NCI-H1694 (cell line): ENCODE measurements around the gene FKBP10.
"Not testable (repeated sequence)": the region's sequence is repeated elsewhere in the genome, so short reads cannot be mapped to it uniquely, and the experiment has no call there.

Experiments used
- DNase-seq: peaks from one replicate; lab custom pipeline; 2025; lab: John Stamatoyannopoulos, UW

FKBP10 gene

DNA sequence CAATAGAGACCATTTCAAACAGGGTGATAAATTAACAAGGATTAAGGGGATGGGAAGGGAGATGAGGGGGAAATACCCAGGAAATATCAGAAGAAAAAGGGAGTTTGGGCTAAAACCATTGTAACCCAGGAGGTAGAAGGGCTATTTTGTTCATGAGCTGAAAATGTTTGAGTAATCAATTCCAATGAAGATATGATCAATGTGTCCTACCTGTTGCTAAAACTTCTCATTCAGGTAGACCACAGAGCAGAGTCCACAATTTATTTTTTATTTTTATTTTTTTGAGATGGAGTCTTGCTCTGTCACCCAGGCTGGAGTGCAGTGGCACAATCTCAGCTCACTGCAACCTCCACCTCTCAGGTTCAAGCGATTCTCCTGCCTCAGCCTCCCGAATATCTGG lies 26.6 kb downstream of the FKBP10 start:
- not testable (repeated sequence) for DNase-seq

DNA sequence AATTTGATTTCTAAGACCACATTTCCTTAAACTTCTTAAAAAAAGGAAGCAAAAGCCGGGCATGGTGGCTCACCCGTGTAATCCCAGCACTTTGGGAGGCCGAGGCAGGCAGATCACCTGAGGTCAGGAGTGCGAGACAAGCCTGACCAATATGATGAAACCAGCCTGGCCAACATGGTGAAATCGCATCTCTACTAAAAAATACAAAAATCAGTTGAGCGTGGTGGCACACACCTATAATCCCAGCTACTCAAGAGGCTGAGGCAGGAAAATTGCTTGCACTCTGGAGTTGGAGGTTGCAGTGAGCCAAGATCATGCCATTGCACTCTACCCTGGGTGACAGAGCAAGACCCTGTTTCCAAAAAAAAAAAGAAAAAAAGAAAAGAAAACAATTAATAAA lies 28.0 kb downstream of the FKBP10 start:
- DNase-seq, result not testable (repeated sequence)

DNA sequence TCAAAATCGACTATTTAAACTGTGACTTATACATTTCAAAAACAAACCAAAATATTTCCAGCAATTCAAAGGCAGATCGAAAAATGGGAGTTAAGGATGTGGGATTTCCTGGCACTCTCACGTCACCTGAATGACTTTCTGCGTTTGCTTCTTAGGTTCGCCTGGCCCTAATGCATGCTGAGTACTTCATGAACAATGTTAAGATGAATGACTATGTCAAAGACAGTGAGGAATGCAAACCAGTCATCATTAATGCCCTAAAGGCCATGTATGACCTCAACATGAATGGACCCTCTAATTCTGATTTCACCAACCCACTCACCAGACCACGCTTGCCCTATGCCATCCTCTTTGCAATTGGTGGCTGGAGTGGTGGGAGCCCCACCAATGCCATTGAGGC lies 32.2 kb downstream of the FKBP10 start:
- DNase-seq, result no peak

DNA sequence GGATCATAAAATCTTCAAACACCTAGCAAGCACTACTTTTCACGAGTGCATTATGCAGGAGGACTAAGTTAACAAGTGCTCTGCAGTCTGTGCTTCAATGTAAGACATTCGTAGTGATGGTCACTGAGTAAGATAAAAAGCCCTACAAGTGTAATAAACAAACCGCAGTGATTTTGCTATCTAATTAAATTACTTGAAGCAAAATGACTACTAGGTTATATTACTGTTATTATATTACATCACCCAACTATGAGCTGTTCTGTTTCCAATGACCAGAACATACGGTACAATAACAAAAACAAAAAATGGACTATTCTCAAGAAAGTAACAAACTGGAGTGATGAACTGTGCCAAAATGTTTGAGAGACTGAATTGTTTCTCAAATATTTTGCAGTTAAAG lies 36.0 kb downstream of the FKBP10 start:
- no peak for DNase-seq

DNA sequence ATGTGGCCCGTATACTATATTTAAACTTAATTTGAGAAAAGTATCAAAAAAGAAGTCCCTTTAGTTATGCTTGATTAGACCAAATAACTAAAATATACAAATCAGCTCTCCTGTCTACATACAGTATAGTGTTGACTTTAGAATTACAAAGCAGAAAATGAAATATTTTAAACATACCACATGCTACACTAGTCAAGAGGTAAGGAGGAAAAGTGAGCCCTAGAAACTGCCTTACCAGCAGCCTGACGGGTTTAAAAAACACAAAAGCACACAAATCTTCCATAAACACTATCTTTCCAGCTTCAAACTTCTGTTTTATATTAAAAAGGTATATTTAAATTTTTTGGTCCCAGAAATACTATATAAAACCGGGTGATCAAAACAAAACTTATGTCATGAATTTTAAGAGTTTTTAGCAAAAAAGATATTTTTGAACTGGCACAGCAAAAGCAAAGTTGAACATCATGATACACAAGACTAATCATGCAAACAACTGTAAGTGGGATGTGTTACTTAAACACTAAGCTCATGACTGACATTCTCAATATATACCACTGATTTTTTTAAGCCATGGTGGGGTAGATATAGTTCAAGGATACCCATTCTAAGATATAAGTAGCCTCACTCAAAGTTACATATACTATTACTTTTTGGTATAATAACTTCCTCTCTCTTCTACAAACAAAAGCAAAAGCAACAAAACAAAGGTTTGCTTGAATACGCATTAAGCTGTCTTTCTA lies 36.6 kb downstream of the FKBP10 start:
- DNase-seq, result no peak

DNA sequence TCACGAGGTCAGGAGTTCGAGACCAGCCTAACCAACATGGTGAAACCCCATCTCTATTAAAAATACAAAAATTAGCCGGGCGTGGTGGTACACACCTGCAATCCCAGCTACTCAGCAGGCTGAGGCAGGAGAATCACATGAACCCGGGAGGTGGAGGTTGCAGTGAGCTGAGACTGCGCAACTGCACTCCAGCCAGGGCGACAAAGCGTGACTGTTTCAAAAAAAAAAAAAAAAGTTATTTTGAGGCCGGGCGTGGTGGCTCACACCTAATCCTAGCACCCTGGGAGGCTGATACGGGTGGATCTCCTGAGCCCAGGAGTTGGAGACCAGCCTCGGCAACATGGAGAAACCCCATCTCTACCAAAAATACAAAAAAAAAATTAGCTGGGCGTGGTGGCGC lies 38.6 kb downstream of the FKBP10 start:
- not testable (repeated sequence) for DNase-seq

DNA sequence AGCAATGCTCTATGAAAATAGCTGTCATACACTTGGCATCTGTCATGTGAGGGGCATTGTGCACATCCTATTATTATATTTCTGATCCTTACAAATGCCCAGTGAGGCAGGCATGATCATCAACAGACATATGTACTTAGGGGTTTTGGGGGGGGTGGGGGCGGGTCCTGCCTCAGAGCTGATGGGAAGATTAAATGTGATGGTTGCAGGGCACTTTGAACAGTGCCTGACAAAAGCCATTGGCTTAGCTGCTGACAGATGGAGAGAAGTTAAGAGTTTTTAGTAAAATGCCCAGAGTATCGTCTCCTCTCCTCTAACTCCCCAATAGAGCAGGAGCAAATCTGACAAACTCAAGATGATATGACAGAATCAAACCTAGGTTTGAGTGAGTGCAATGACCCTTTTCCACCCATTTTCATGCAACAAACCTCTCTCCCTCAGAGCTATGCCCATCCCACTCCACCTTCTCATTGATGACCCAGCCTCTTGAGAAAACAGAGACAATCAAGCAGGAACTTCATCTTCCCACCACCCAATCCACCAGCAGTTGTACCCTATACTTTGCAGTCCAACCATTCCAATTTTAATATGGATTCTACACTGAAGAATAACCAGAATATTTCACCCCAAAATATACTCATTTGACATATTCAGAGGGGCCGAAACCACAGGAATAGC lies 47.6 kb downstream of the FKBP10 start:
- no peak for DNase-seq

DNA sequence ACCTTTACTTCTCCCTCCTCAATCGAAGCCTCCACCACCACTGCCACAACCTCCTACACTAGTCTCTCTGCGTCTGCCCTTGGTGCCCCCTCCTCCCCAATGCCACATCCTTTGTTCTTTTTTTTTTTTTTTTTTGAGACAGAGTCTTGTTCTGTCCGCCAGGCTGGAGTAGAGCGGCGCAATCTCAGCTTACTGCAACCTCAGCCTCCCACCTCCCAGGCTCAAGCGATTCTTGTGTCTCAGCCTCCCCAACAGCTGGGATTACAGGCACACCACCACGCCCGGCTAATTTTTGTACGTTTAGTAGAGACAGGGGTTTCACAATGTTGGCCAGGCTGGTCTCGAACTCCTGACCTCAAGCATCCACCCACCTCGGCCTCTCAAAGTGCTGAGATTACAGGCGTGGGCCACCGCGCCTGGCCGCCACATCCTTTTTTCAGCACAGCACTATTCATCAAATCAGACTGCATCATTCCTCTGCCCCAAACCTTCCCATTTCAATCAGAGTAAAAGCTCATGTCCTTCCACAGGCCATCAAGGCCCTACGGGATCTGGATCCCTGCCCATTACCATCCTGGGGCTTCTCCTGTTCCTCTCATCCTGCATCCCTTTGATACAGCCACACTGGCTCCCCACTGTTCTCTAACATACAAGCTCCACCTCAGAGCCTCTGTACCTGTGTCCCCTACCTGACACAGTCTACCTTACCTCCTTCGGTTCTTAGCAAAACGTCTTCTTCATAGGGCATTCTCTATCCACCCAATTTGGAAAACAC lies 50.5 kb downstream of the FKBP10 start:
- DNase-seq, result no peak

DNA sequence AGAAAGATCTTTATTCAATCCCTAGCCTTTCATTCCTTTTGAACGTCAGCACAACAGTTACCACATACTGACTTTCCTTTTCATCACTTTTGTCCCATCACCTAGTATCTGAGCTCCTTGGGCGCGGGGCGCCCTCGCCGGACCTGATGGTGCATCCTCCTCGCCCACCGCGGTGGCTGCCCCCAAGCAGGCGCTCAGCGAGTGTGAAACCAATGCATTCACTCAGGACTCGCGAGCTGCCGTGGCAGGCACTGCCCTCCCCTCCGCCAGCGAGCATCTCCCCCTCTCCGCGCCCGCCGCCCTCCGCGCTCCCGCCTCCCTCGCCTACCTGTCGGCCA lies 51.7 kb downstream of the FKBP10 start:
- no peak for DNase-seq

DNA sequence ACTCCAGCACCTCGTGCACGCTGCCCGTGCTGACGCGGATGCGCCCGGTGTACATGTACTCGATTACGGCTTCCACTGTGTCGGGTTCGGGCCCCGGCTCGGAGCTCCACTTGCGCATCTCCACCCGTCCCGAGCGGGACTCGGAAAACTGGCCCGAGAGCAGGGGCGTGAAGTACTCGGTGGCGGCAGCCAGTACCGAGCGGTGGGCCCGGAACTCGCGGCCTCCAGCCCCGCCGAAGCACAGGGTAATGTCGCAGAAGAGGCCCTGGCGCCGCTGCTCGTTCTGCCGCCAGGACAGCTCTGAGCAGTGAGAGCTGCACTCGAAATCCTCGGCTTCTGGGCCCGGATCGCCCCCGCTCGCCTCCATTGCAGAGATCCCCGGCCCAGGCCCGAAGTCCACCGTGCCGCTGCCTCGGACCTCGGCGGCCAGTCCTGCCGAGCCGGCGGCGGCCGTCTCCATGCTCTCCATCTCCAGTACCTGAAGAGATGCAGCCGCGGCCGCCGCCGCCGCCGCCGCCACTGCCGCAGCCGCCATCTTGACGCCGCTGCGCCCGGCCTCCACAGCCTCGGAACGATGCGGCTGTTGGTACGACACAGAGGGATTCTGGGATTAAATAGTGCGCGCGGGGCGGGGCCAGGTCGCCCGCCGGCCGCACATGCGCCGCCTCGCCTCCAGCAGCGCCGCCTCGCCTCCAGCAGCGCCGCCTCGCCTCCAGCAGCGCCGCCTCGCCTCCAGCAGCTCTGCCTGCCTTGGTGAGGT lies 52.2 kb downstream of the FKBP10 start, which contains the start of gene KLHL11:
KLHL11 (minus strand) TSS at position 588 of the 760 bp plus-strand sequence; CDS start at position 535, 53 bp downstream.
- peak; percentile 73 for DNase-seq

DNA sequence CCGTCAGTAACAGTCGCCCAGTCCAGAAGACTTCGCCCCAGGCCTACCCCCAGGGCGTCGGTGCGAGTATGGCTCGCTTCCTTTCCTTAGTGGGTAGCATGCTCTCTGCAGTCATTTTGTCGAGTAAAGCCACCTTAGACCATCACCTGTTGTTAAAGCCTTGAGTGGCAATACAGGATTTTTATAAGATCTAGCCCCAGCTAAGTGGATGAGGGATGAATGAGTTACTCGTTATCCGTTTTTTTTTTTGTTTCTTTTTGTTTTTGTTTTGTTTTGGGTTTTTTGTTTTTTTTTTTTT lies 52.7 kb downstream of the FKBP10 start:
- no peak for DNase-seq

DNA sequence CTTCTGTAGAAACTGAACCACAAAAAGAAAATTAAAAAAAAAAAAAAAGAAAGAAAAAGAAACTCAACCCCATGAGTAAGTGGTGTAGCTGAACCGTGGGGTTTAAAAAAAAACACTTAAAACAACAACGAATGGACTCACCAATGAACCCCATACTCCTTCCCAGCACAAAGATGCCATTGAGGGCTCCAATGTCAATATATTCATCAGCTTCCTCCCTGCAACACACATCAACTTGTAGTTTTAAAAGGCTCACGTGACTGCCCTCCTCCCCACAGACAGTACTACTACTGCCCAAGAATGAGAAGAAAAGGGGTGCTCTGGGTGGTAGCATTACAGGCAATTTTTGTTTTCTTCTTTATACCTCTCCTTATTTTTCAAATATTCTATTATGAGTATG lies 55.8 kb downstream of the FKBP10 start:
- no peak for DNase-seq

DNA sequence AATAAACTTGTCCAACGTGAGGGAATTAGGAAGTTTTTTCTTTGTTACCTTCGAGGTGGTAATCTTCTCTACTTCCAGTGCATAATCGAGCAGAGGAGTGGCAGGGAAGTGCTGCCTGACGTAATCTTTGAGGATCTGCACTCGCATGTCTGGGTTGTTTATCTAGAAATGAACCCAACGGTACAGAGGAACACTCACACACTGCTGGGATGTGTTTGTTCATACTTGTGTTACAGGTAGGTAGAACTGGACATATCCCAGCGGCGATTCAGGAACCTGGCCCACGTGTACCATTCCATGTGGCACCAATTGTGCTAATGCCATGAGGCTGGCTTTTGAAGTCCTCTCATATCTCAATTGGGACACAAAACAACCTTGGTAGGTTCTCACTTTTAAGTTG lies 56.6 kb downstream of the FKBP10 start:
- DNase-seq, result no peak

DNA sequence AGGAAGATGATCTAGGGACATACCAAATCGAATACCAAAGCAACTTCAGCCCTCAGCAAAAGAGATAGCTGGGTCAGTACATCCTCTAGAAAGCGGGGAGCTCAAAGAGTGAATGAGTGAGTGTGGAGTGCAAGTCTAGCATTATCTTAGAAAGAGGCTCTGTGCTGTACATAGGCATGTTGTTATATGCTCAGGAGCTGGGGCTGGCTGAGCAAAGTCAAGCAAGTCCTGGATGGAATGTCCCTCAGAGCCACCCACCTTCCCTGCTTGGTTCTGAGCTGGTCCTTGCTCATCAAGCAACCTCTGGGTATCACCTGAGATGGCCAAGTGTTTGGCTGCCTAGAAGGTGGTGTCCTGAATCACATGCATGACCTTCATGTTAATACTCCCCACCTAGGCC lies 57.3 kb downstream of the FKBP10 start:
- DNase-seq, result no peak

DNA sequence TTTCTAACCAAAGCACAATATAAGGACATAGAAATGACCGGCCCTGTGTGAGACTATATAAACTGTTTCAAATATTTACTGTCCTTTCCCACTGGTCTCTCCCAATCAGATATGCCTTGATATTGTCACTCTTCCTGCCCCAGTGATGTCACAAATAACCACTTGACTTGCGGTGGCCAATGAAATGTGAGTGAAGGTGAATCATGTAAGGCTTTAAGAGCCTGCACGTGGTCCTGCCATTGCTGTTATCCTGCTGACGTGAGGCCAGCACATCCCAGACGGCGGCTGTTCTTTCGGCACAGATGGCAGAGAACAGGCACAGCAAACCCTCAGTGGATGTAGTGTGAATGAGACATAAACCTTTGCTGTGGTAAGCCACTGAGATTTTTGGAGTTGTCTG lies 57.8 kb downstream of the FKBP10 start:
- no peak for DNase-seq

DNA sequence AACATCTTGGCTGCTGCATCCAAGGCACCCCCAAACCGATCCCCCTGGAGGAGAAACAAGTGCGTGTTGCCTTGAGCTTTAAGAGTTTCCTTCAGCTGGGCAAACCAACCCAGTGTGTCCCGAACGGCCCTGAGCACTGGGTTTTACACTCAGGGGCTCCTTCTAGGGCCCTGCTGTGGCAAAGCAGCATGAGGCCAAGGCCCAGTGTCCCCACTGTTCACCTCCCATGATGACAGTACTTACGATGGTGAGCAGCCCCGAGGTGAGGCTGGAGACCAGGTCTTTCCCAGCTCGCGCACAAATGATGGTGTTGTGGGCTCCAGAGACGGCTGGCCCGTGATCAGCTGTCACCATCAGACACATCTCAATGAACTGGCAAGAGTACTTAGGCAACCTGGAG lies 59.0 kb downstream of the FKBP10 start:
- no peak for DNase-seq
